ENCODE measurements around the gene APOL5.
A peak's percentile ranks its signal among the peaks of the same experiment; 100 is the strongest.

APOL5 gene

GRCh38 chr22:35740616-35741015 lies 22.9 kb downstream of the APOL5 start:
- no peak for DNase-seq (ENCODE audit: low spot score)
- no peak for FAIRE-seq

DNA sequence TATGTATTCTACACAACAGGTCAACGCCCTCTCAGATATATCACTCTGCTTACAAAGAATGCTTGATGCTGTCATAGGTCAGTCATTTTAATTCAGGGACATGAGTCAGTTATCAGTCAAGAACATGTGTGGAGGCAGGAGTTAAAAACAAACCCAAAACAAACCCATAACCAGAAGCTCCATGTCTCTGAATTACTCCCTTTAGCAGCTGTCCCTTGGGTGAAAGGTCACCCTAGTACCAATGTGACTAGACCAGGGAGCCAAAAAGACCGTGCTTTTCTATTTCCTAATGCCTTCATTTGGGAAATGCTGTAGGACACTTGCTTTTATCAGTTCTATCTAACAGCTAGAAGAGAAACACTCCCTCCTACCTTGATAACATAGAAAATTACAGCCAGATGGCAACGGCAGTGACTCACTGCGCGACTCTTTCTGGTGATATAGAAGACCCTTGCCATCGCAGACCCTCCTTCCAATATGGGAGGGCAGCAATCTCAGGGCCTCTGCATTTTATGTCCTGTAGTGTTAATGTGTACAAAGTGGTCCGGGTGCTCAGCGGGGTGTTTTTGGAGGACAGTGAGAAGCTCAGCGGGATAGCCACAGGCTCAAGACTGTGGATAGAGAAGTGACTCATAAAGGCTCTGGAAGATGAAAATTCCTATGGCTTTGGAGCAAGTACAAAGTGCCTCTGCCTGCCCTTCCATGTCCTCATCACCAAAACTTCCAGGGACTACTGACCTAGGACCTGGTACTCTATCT lies 24.8 kb downstream of the APOL5 start:
- DNase-seq (ENCODE audit: low spot score) (no peak), FAIRE-seq (peak; percentile 42)

DNA sequence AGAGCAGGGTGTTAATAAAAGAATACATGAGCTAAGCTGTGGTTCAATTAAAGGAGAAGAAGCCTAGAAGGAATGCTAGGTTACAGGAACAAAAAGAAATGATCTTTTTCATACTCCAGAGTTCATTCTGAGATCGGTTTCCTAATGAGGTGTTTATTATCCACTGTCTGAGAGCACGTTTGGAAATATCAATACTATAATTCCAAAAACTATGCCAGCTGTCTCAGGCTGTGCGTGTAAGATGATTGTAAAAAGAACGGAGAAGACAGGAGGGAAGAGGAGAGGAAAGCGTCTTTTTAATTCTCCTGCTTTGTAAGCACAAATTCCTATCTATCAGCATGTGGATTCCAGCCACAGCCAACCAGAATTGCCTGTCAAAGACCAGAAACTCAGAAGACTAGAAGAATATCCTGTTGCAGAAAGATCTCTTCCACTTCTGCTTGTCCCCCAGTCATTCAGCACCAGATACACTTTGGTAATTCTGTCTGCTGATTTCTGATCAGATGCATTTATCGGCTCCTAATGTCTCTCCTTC lies 25.7 kb downstream of the APOL5 start:
- FAIRE-seq (no peak), DNase-seq (ENCODE audit: low spot score) (no peak)

DNA sequence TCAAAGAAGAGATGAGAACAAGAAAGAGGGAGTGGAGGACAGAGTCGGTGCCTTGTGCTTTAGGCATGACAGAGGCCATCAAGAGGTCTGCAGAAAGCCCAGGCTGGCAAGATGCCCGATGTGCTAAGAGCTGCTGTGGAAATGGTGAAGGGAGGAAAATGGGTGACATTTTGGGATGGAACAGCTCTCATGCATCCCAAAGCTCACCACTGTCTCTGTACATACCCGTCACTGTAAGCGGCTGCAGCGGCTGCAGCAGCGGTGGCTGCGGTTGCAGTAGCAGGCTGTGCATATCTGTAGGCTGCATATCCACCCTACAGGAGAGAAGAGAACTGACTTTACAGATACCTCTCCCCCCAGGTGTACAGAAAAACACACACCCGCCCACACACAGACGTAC lies 28.6 kb downstream of the APOL5 start:
- DNase-seq (ENCODE audit: low spot score), result no peak
- no peak for FAIRE-seq

DNA sequence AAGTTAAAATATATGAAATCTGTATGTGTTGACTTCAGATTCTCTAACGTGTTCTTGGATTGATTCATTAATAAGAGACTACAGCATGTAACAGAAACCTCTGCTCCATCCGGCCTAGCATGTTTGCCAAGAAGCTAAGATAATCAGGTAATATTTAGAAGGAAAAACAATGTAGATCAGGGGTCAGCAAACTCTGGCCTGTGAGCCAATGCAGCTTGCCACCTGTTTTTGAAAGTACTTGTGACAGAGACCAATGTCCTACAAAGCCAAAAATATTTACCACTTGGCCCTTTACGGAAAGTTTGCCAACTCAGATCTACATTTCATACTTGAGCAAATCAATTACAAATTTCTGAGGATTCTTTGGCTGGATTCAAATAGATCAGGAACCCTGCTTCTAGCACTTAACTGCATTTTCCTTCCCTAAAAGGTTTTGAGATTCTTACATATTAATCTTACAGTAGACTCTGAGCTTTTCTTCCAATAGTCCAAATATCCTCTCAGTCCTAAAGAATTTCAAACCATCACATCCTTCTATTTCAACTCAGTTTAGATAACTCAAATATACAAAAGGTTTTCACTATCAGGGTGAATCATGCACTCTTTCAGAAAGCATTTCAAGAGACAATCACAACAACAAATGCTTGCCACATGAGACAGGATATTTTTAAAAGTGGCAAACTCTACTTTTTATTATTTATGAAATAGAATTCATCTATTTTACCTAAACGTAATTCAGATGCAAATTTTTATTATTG lies 29.5 kb downstream of the APOL5 start:
- no peak for FAIRE-seq
- DNase-seq (ENCODE audit: low spot score), result no peak

GRCh38 chr22:35749808-35750207 lies 32.1 kb downstream of the APOL5 start:
- no peak for FAIRE-seq
- no peak for DNase-seq (ENCODE audit: low spot score)

GRCh38 chr22:35752006-35752862 lies 34.6 kb downstream of the APOL5 start:
- FAIRE-seq (no peak), DNase-seq (ENCODE audit: low spot score) (no peak)

DNA sequence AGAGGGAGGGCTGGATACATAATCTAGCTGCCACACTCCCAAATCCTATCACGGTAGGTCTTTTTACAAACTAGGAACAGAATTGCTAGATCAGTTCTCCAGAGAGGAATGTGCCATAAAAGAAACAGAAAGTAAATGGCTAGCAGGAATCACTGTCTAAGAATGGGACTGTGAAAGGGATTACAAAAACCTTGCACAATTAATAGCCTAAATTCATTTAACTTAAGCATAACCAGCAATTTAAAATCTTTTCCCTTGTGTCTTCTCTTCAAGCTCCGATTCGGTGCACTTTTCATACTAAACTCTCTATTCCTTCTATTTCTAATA lies 35.2 kb downstream of the APOL5 start:
- DNase-seq (ENCODE audit: low spot score) (no peak), FAIRE-seq (no peak)

GRCh38 chr22:35754761-35755160 lies 37.1 kb downstream of the APOL5 start:
- no peak for DNase-seq (ENCODE audit: low spot score)
- no peak for FAIRE-seq

DNA sequence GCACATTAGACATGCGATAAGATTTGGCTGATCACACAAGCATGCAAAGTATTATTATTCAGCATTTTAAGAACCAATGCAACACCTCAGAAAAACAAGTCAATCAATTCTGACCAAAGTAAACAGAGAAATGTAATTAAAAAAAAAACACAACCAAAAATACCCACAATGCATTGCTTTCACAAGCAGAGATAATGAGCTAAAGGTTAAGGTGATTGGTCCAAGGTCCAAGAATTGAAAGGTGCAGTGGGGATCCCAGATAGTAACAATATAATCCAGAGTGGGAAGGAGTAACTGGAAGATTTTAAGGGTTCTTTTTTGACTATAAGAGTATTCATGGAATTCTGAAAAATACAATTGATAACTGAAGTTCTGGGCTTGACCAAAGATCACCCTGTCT lies 39.0 kb downstream of the APOL5 start:
- FAIRE-seq, result no peak
- DNase-seq (ENCODE audit: low spot score), result no peak

DNA sequence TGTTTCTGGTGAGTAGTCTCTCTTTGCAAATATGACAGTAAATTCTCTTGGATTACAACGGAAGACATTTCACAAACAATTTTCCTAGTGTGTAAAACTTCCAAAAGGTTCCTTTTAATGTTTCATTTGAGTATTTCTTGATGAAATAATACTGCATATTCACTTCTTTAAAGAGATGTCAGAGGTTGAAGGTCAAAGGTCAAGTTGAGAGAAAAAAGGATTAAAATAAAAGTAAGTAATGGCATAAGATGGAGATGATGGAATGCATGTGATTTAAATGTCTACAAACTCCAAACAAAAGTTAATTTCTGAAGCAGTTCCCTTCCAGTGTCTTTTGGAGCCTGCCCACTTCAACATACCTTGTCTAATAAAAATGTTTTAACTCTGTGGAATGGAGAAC lies 40.7 kb downstream of the APOL5 start:
- DNase-seq (ENCODE audit: low spot score) (no peak), FAIRE-seq (no peak)

- FAIRE-seq (no peak), DNase-seq (ENCODE audit: low spot score) (no peak)
These were observed 43.4 kb downstream of the APOL5 start for GRCh38 chr22:35761037-35761436.

GRCh38 chr22:35766654-35767580 lies 49.2 kb downstream of the APOL5 start:
- DNase-seq (ENCODE audit: low spot score) (no peak), FAIRE-seq (no peak)

- FAIRE-seq, result no peak
- DNase-seq (ENCODE audit: low spot score), result no peak
These were observed 52.3 kb downstream of the APOL5 start for GRCh38 chr22:35769974-35770373.

DNA sequence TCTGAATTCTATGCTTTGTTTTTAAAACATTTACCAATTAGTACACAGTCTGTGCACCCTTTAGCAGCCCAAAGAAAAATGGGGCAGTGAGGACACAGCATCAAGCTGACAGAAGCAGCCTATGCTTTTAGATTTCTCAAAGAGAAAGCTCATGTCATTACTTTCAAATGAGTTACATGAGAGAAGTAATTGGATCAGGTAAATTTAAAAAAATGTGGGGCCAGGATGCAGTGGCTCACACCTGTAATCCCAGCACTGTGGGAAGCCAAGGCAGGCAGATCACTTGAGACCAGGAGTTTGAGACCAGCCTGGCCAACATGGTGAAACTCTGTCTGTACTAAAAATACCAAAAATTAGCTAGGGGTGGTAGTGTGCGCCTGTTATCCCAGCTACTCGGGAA lies 57.7 kb downstream of the APOL5 start:
- no peak for FAIRE-seq
- DNase-seq (ENCODE audit: low spot score), result no peak

DNA sequence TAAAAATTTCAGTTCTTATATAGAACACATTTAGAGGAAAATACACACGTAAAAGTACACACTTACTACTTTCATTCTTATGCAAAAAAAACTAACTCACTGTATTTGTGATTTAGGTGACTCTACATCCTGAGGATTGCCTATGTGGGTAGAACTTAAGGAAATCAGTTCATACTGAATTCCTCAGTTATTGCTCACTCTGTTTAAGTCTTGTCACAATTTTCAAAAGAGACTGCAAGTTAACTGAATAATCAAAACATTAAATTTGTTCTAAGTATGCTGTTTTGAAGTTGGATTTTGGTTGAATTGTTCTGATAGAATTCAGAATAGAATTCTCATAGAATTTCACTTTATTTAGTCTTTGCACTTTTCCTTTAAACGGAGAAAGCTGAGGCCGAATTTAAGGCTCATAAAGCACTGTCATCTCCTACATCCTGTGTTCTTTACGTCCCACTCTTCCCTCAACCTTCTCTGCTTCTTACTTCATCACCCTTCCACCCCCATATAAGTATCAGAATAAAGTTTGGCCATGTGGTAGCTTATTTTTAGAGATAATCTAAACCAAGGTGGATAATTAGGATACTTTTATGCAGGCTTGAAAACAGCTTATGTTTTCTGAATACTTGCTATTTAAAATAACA lies 59.8 kb downstream of the APOL5 start:
- DNase-seq (ENCODE audit: low spot score) (peak; percentile 30), FAIRE-seq (no peak)
